Activated T-helper 1 cell treated with Interleukin-2 at 50 U/mL for 16 hours (primary cell): Measurements from ENCODE around the gene OLFML2B.

Experiments used
- DNase-seq: peaks from one replicate; pipeline ENCODE4 v3.0.0-alpha.2; 2020; ENCODE audit warnings: low read depth

OLFML2B gene

DNA sequence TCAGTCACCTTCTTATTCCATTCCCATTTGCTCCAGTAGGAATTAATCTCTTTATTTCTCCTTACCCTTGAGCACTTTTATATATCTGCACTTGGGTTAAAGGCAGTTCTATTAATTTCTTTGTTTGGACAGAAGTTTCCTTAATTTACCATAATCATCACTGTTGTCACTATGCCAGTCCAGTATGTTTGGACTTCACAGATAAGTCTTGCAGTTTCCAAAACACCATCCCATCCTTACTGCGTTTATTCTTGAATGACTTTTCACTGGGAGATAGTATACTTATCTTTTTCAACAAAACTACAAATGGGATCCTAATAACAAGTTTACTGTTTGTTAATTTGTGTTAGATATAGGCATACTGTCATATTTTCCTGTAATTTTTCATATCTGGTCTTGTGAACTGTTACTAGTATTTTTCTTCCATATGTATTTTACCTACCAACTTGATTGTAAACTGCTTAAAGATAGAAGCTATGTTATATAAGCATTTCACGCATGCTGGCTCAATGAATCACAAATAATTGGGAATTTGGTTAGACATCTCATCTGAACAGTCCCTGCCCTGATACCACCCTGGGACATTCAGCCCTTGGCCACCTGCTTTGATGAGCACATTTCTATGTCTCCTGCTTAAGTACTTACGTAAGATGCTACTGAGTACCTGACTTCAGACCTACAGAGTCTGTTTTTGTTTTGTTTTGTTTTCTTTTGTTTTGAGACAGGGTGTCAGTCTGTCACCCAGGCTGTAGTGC, 78.2 kb downstream of the OLFML2B start:
- DNase-seq, result no peak

DNA sequence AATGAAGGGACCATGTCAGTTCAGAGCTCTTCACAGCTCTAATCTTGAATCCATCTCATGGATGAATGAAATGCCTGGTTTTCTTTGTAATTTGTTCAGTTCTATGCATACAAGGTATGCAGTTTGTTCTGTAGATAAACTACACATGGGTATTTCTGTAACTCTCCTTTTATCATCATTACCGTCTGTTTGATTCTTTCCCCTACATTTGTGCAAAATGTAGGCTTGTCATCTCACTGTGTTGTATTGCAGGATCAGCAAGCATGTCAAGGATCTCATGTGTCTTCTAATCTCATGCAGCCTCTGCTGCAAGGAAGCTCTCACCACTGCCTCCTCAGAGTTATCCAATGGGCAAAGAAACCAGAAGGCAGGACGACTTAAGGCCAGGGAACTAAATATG, 79.3 kb downstream of the OLFML2B start:
- no peak for DNase-seq

DNA sequence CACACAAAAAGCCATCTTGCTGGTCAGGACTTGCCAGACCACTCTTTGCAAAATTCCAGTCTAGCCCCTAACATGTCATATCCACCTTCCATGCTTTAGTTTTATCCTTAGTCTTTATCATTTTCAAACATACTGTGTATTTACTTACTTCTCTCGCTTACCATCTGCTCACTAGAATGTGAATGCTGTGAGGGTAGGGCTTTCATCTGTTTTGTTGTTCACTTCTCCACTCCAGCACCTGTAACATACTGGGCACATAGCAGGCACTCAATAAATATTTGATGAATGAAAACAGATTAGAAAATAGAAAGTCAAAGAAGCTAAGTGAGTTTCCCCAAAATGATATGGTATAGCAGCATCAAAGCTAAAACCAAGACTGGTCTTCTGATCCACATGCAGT, 79.9 kb downstream of the OLFML2B start:
- DNase-seq, result no peak

DNA sequence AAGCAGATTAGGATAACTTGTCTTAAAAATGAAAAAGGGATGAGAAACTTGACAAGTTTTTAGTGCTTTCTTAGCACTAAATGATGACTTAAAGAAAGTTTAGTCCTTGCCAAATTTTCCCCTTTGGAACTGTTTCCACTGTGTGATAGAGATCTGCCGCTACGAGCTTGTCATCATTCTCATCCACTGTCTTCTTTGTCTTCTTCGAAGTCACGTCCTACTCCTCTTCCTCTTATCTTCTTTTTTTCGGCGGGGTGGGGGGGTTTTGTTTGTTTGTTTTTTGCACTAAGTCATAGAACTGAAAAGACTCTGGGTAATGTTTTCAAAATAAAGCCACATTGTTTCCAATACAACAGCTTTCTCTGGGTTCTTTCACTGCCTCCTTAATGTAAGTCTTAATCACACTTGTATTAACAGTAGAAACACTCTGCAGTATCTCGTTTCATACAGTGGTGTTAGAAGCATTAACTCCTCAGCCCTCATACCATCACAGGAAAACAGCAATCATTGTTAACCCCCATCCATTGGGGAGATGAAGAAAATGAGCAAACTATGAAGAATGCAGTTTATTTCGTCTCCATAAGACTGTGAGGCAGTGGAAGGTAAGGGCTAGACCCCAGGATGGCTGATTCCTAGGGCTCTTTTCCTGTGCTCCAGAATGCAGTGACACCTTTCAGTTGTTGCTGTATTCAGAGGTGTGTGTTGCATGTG, 81.8 kb downstream of the OLFML2B start:
- DNase-seq, result no peak

DNA sequence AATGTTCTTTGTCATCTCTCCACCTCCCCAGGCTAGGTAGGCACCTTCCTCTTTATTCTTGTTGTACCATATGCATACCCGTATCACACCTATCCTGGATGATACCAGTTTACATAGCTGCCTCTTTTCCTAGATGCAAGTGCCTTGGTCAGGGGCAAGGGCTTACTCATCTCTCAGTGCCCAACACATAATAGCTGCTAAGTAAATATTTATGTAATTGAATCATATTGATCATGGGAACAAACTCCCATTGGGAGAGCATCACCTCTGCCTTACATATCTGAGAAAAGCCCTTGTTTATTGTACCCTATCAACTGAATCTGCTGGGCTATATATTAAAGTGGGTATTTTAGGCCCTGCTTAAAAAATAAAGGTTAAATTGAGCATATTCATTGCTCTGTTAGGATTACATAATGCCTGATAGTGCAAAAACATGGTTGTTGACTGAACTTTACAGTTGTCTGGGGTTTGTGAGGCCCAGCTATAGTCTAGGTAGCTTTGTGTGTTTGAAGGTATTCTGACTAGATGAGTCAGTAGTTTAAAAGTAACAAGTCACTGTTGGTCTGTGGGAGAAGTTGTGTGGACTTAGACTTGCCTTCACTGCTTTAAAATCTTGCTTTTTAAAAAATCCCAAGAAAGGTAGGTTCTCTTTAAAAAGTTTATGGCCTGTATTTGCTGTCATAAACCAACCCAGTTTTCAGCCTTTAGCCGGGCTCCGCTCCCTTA, 82.6 kb downstream of the OLFML2B start:
- DNase-seq, result no peak

DNA sequence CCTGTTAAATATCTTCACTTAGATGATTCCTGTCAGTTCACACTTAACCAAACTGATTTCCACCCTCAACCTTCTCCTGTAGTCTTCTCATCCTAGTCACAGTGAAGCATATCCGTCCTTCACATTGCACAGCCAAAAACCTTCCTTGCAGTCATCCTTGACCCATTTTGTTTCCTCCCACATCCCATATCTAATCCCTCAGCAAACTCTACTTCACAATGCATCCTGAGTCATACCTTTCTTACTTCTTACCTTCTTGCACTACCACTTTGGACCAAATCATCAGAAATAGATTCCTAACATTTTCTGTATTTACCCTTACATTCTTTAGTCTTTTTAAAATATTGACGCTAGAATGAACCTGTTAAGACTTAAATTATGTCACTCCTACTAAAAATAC, 86.9 kb downstream of the OLFML2B start:
- no peak for DNase-seq

DNA sequence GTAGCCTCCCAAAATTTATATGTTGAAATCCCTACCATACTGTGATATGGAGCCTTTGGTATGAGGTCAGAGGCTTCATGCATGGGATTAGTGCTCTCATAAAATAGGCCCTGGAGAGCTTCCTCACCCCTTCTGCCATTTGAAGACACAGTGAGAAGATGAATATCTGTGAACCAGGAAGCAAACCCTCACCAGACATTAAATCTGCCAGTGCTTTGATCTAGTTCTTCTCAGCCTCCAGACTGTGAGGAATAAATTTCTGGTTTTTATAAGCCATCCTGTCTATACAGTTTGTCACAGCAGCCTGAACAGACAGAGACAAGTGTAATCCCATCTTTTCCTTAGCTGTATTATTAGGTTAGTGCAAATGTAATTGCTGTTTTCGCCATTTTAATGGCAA, 88.4 kb downstream of the OLFML2B start:
- DNase-seq, result no peak

DNA sequence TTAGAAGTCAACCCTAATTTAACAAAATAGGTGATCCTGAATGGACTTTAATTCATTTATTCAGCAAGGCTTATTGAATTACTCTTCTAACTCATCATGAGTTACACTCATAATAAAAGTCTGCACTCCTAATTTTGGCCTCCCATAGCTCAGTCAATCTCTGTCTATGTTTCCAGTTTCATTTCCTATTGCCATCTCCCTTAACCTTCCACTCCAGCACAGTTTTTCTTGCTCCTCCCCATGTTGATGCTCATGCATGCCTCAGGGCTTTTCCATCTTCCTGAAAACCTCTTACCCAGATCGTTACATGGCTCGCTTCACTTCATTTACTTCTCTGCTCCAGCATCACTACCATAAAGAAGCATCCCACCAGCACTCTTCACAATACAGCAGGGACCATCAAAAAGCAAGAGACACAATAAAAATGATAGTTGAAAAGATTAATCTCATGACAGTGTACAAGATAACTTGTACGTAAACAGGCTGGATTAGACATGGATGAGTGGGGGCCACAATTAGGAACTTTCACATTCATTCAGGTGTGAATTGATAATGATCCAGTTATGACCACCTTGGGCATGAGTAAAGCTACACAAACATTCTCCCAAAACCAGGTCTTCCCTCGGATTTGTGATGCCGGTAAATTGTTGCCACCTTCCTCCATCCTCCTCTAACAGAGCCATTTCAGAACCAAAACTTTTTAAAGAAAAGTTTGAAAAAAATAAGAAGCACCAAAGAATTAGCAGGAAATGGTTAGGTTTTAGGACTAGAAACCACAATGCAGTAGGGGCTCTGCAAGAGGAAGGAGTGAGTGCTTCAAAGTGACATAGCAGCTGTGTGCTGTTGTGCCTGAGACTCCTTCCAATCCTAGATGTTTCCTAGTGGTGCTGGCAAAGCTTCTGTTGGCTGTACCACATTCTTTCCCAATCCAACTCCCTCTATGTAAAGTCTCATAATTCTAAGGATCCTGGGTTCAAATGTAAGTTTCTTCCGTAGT, 89.8 kb downstream of the OLFML2B start:
- DNase-seq, result no peak
